Inflammatory macrophage treated with lipopolysaccharide for 1 hour (primary cell): ENCODE measurements around the gene RNF220.
A peak's percentile ranks its signal among the peaks of the same experiment; 100 is the strongest.

ENCODE experiments used
- DNase-seq, 2 donors: peaks; one replicate each; pipeline ENCODE4 v3.0.0-alpha.2; 2020 to 2022

Gene RNF220

GRCh38 chr1:44524655-44525500 is 119.8 kb downstream of the RNF220 start:
- DNase-seq, result no peak

GRCh38 chr1:44526295-44527073 is 121.4 kb downstream of the RNF220 start:
- no peak for DNase-seq

GRCh38 chr1:44531785-44532566 is 126.9 kb downstream of the RNF220 start:
- DNase-seq, result no peak

- no peak for DNase-seq
Observed at GRCh38 chr1:44532567-44532944, 127.5 kb downstream of the RNF220 start.

- no peak for DNase-seq
Observed at GRCh38 chr1:44534771-44535170, 129.7 kb downstream of the RNF220 start.

GRCh38 chr1:44536357-44537209 is 131.5 kb downstream of the RNF220 start:
- no peak for DNase-seq

GRCh38 chr1:44537538-44537937 is 132.5 kb downstream of the RNF220 start:
- DNase-seq, result no peak

- DNase-seq, result no peak
Observed at GRCh38 chr1:44537956-44538355, 132.9 kb downstream of the RNF220 start.

GRCh38 chr1:44539991-44540730 is 135.1 kb downstream of the RNF220 start:
- no peak for DNase-seq

GRCh38 chr1:44542420-44543063 is 137.5 kb downstream of the RNF220 start:
- DNase-seq, result no peak

GRCh38 chr1:44543064-44543744 is 138.1 kb downstream of the RNF220 start:
- DNase-seq, result peak in 1 of 2 donors; percentile 5

- DNase-seq, result no peak
Observed at GRCh38 chr1:44543786-44544185, 138.7 kb downstream of the RNF220 start.

- DNase-seq, result no peak
Observed at GRCh38 chr1:44544960-44545359, 139.9 kb downstream of the RNF220 start.

- DNase-seq, result no peak
Observed at GRCh38 chr1:44545961-44546360, 140.9 kb downstream of the RNF220 start.

- no peak for DNase-seq
Observed at GRCh38 chr1:44546403-44547053, 141.5 kb downstream of the RNF220 start.

- no peak for DNase-seq
Observed at GRCh38 chr1:44547361-44547760, 142.3 kb downstream of the RNF220 start.

GRCh38 chr1:44547837-44548236 is 142.8 kb downstream of the RNF220 start:
- DNase-seq, result no peak

GRCh38 chr1:44549510-44549909 is 144.5 kb downstream of the RNF220 start:
- peak in 1 of 2 donors; percentile 24 for DNase-seq

GRCh38 chr1:44553127-44553758 is 148.2 kb downstream of the RNF220 start:
- DNase-seq, result no peak
